GM12864 (cell line): ENCODE results near the gene OR6S1.
"Not testable (repeated sequence)": the region's sequence is repeated elsewhere in the genome, so short reads cannot be mapped to it uniquely, and the experiment has no call there.

ENCODE experiments used
- DNase-seq: peaks from one replicate; pipeline ENCODE4 v3.0.0-alpha.2; 2011; ENCODE audit warnings: low read depth
- H3K4me3 ChIP-seq: 2 replicates; pipeline ENCODE4 v1.5.1; 2011; ENCODE audit warnings: mild to moderate bottlenecking, low read depth, low read length, control low read depth
- TF ChIP-seq, protein P1 (sequence below): IDR thresholded peaks from 2 replicates; pipeline ENCODE4 v1.5.1; 2011; ENCODE audit warnings: low read depth, mild to moderate bottlenecking, moderate library complexity, low read length, control low read depth, inconsistent platforms; ENCODE audit errors: missing control alignments

The OR6S1 gene

DNA sequence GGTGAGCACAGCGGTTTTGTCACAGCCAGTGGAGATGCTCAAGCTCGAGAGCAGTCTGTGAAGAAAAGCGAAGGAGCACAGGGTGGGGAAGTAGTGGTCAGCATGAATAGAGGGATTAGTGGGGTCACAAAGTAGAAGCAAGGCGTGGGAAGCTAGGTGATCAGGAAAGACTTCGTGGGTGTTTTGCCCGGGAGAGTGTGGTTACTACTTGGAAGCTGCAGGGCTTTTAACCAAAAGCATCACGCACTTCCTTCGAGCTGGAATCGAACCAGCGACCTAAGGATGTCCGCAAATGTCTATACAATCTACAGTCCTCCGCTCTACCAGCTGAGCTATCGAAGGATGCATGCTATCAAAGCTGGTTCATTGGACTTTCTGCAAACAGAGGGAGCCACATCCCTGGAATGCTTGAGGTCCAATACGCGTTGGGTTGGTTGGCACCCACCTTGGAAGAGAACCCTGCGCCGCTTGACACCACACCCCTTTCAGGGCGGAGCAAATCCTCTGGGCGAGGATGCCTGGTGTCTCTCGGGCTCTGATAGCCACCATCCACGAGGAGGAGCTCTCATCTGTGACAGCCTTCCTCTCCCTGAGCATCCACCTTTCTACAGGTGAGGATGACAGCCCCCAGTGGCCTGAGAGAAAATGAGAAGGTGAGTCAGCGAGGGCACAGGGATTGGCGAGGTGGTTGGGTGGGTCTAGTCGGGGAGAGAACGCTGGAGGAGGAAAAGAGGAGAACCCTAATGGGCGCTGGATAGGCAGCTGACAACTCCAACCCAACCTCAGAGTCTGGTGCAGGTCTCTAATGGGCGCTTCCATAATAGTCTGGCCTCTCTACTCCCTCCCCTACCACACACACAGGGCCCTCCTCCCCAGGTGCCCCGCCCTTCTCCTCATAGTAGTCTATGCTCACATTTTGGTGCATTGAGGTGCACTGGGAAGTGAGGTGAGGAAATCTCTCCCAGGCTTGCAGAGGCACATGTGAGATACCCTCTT, 16.0 kb upstream of the OR6S1 start:
- DNase-seq: no peak
- TF ChIP-seq, protein P1, sequence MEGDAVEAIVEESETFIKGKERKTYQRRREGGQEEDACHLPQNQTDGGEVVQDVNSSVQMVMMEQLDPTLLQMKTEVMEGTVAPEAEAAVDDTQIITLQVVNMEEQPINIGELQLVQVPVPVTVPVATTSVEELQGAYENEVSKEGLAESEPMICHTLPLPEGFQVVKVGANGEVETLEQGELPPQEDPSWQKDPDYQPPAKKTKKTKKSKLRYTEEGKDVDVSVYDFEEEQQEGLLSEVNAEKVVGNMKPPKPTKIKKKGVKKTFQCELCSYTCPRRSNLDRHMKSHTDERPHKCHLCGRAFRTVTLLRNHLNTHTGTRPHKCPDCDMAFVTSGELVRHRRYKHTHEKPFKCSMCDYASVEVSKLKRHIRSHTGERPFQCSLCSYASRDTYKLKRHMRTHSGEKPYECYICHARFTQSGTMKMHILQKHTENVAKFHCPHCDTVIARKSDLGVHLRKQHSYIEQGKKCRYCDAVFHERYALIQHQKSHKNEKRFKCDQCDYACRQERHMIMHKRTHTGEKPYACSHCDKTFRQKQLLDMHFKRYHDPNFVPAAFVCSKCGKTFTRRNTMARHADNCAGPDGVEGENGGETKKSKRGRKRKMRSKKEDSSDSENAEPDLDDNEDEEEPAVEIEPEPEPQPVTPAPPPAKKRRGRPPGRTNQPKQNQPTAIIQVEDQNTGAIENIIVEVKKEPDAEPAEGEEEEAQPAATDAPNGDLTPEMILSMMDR: peak; percentile 38
- H3K4me3 ChIP-seq: no peak overlapping the region

DNA sequence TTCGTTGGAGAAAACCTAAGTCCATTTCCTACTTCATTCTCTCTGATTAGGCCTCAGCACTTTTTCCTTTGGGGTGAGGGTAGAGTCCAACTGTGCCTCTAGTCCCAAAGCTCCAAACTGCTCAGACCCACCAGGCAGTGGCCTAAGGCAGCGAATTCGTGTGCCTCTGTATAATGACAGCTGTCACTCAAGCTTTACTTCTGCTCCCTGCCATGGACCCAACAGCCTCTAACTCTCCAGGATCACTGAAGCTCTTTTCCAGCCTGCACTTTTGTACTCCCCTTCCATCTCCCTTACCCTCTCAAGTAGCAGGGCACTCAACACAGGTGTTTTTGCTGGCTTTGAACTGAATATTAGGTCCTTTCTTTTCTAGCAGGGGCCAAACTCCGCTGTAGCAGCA, 14.8 kb upstream of the OR6S1 start:
- TF ChIP-seq, protein P1: no peak
- no peak for DNase-seq
- no peak overlapping the region for H3K4me3 ChIP-seq

DNA sequence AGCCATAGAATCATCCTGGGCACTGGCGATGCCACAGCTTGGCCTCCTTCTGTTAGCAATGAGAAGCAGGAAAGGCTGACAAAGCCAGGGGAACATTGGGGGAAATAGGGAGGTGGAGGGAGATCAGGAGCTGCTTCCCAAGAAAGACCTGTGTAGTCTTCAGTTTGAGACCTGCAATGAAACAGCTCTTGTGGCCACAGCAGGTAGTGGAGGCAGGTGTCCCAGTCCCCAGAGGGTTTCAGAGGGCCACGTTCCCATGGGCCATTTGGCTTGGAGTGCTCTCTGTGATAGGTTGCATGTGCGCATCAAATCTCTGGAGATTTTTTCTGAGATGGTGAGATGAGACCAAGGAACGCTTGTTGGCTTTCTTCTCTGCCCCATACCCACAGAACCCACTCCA, 14.4 kb upstream of the OR6S1 start:
- TF ChIP-seq, protein P1: peak; percentile 42
- no peak overlapping the region for H3K4me3 ChIP-seq
- no peak for DNase-seq

DNA sequence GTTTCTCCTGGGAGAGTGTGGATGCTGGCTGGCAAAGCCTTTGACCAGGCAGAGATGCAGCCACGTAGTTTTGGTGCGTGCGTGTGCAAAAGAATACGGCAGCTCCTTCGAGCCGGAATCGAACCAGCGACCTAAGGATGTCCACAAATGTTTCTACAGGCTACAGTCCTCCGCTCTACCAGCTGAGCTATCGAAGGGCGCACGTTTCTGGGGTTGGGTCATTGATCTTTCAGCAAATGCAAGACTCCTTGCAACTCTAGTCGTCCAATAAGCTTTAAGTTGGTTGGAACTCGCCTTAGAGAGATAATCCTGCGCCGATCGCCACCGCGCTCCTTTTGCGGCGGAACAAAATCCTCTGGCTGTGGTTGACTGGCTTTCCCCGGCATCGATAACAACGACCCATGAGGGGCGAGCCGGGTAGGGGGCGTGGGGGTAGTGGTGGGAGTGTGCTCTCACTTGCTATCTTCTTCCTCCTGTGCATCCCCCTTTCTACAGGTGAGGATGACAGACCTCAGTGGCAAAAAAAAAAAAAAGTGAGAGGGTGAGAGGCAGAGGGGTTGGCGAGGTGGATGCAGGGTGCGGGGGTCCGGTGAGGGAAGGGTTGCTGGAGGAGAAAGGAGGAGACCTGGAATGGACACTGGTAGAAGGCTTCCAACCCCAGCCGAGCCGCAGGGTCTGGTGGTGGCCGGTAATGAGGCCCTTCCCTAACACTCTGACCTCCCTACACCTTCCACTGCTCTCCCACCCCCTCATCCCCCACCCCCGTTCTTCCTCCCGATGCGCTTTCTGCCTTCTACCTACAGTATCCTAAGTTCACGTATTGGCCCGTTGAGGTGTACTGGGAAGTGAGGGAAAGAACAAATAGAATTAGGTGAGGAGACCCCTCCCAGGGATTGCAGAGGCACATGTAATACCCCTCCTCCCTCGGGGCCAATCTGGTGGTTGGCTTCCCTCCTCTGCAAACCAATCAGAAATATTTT, 11.8 kb upstream of the OR6S1 start:
- TF ChIP-seq, protein P1: no peak
- peak; percentile 70 for DNase-seq
- H3K4me3 ChIP-seq: peak overlapping the region; percentile 8

DNA sequence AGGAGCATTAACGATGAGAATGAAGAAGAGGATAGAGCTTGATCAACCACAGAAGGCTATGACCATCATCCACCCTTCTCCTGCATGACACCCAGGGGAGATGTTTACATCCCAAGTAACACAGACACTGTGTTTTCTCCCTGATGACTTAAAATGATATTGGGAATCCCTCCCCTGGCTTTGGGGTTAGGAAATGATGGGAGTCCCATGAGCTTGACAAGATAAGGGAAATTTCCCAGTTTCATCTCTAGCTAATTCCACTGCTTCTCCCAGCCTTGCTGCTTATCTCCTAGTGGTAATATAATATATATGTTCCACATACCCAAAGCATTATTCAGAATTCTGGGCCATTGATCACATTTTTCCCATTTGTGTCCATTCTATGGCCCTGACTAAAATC, 4.0 kb upstream of the OR6S1 start:
- H3K4me3 ChIP-seq: no peak overlapping the region
- DNase-seq: no peak
- TF ChIP-seq, protein P1: no peak

DNA sequence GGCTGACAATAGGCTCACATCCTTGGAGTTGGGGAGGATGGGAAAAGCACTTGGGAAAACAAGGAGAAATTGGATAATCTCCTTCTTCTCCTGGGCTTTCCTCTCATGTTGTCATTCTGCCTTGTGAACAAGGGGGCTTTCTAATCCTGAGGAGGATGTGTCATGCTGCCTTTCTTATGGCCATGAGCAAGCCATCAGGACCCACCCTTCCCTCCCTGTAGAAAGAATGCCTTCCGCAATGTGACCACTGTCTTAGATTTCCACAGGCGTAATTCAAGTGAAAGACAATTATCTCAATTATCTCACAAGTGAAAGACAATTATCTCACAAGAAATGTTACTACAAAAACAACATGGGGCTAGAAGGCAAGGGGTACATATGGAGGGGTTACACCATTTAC, 3.0 kb upstream of the OR6S1 start:
- no peak overlapping the region for H3K4me3 ChIP-seq
- TF ChIP-seq, protein P1: no peak
- DNase-seq: no peak

DNA sequence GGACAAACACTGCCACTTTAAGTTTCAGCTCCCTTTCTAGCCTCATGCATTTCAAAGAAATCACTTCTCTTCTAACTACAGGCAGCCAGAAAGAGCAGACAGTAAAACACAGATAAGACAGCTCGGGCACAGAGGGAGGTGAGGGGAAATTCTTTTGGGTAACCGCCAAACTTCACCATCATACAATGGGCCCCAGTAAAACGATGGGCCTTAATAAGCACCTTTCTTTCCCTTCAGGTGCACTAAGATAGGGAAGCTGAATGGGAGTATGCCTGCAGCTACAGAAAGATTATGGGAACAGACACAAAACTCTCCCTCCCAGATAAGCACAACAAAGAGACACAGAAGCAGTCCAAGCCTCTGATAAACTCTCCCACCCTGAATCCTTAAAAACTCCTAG, 1.3 kb upstream of the OR6S1 start:
- H3K4me3 ChIP-seq, DNase-seq: not testable (repeated sequence)
